Endothelial cell of umbilical vein (primary cell): Measurements from ENCODE around the gene CNNM2.

Experiments
- CTCF ChIP-seq, 2 donors: IDR thresholded peaks; 1 replicate in 1 of 2; 2 replicates in 1 of 2; pipeline ENCODE4 v1.5.1; 2011; ENCODE audit warnings: low read length in 2 of 2, mild to moderate bottlenecking in 2 of 2, moderate library complexity in 2 of 2, control low read depth in 1 of 2, inconsistent platforms in 1 of 2, low read depth in 1 of 2; ENCODE audit not compliant: insufficient read depth in 1 of 2; ENCODE audit errors: extremely low read depth in 1 of 2
- GATA2 ChIP-seq: IDR thresholded peaks from 2 replicates; pipeline ENCODE4 v1.7.0; 2011; ENCODE audit warnings: low read depth, mild to moderate bottlenecking, moderate library complexity, mixed read lengths, low read length; ENCODE audit not compliant: insufficient read length, insufficient read depth

GRCh38 chr10:103067484-103067883 is 149.4 kb downstream of the CNNM2 start:
- TF ChIP-seq CTCF (IDR thresholded peaks at IDR 0.05; ENCODE audit: extremely low read depth in 1 of 2, insufficient read depth in 1 of 2, low read depth in 1 of 2, low read length in 2 of 2) (no peak), GATA2 (no peak)
